B cell (primary cell): ENCODE measurements around the gene BNIP5. TPM values are rescaled to one million over a fixed set of nuclear protein-coding genes. Genes with fewer than 3 reads are reported as not detected.

Source experiments
- ATAC-seq: fragments of 200-7000 bp; cut with Tn5 transposase; one replicate; pipeline ENCODE4 v1.10.0; 2021; ENCODE audit warnings: low read depth, mild to moderate bottlenecking, moderate number of reproducible peaks, moderate library complexity
- CTCF ChIA-PET: fragments of 350-600 bp; sonication (Branson Sonifier 250); formaldehyde crosslinking; loops from one replicate; lab custom pipeline; 2021; ENCODE audit warnings: antibody characterized with exemption, inconsistent platforms; lab: Charles Lee
- POLR2A ChIA-PET: fragments of 350-600 bp; sonication (Branson Sonifier 250); formaldehyde crosslinking; loops from one replicate; lab custom pipeline; 2021; ENCODE audit warnings: antibody characterized with exemption; lab: Charles Lee
- DNase-seq: peaks from one replicate; pipeline ENCODE4 v3.0.0; 2013
- H2AFZ ChIP-seq: 2 replicates; pipeline ENCODE4 v1.6.1; 2012; ENCODE audit warnings: mild to moderate bottlenecking, low read depth, low read length; ENCODE audit not compliant: insufficient read depth, poor library complexity, severe bottlenecking
- H3K27ac ChIP-seq, 2 donors: 1 replicate in 1 of 2; 2 replicates in 1 of 2; pipeline ENCODE4 v1.5.1; 2012 to 2013; ENCODE audit warnings: low read length in 2 of 2, mild to moderate bottlenecking in 2 of 2, moderate library complexity in 1 of 2
- H3K27me3 ChIP-seq, 4 experiments: fragments of 200-600 bp in 1 of 4; sonication (generic) in 1 of 4; replicated peaks in 1 of 4; 1 replicate in 2 of 4; 2 replicates in 2 of 4; pipeline versions ENCODE4 v1.6.1 to v1.7.0; 2013 to 2016; ENCODE audit warnings: low read length in 3 of 4, mild to moderate bottlenecking in 2 of 4, mixed read lengths in 1 of 4, moderate library complexity in 1 of 4; ENCODE audit not compliant: insufficient read depth in 4 of 4, control insufficient read depth in 3 of 4; ENCODE audit errors: control extremely low read depth in 1 of 4
- H3K36me3 ChIP-seq, 2 experiments: replicated peaks in 1 of 2; 1 replicate in 1 of 2; 2 replicates in 1 of 2; pipeline versions ENCODE4 v1.6.1 to v1.7.1; 2013; ENCODE audit warnings: low read length in 1 of 2; ENCODE audit not compliant: insufficient read depth in 2 of 2, control insufficient read depth in 1 of 2; ENCODE audit errors: control extremely low read depth in 1 of 2, extremely low read depth in 1 of 2
- H3K4me1 ChIP-seq, 2 donors: fragments of 200-600 bp in 1 of 2; sonication (generic) in 1 of 2; 1 replicate in 1 of 2; 2 replicates in 1 of 2; pipeline versions ENCODE4 v1.5.1 to v1.6.1; 2013 to 2017; ENCODE audit warnings: low read length in 2 of 2; ENCODE audit not compliant: control insufficient read depth in 2 of 2, insufficient read depth in 2 of 2
- H3K4me2 ChIP-seq: replicated peaks from 2 replicates; pipeline ENCODE3; 2012; ENCODE audit warnings: mild to moderate bottlenecking, low read depth, low read length; ENCODE audit not compliant: poor library complexity, severe bottlenecking
- H3K4me3 ChIP-seq, 5 experiments: fragments of 200-600 bp in 1 of 5; sonication (generic) in 1 of 5; 1 replicate in 3 of 5; 2 replicates in 2 of 5; pipeline versions ENCODE4 v1.5.1 to v1.7.0; 2011 to 2016; ENCODE audit warnings: low read length in 4 of 5, mild to moderate bottlenecking in 4 of 5, low read depth in 2 of 5, control low read depth in 1 of 5, moderate library complexity in 1 of 5; ENCODE audit not compliant: insufficient read depth in 1 of 5; ENCODE audit errors: control extremely low read depth in 1 of 5, extremely low read depth in 1 of 5
- H3K79me2 ChIP-seq: fragments of 200-600 bp; sonication (generic); one replicate; pipeline ENCODE4 v1.6.0; 2016; ENCODE audit warnings: low read length; ENCODE audit not compliant: control insufficient read depth, insufficient read depth
- H3K9ac ChIP-seq: fragments of 200-600 bp; sonication (generic); 2 replicates; pipeline ENCODE4 v1.6.1; 2017; ENCODE audit warnings: mild to moderate bottlenecking, low read length, moderate library complexity
- H3K9me3 ChIP-seq, 3 donors: one replicate each; pipeline versions ENCODE4 v1.6.1 to v1.7.1; 2013; ENCODE audit warnings: low read length in 2 of 3; ENCODE audit not compliant: control insufficient read depth in 2 of 3, insufficient read depth in 1 of 3; ENCODE audit errors: control extremely low read depth in 1 of 3
- H4K20me1 ChIP-seq: 2 replicates; pipeline ENCODE4 v1.6.0; 2012; ENCODE audit warnings: mild to moderate bottlenecking, low read length; ENCODE audit not compliant: insufficient read depth, control insufficient read depth, poor library complexity, severe bottlenecking
- H3K27ac Mint-ChIP-seq: one replicate; pipeline ENCODE4 v1.8.0; 2021; ENCODE audit warnings: mixed read lengths
- H3K27me3 Mint-ChIP-seq: one replicate; pipeline ENCODE4 v1.8.0; 2021; ENCODE audit warnings: mixed read lengths
- H3K4me1 Mint-ChIP-seq: one replicate; pipeline ENCODE4 v1.8.0; 2021; ENCODE audit warnings: mixed read lengths
- H3K4me3 Mint-ChIP-seq: one replicate; pipeline ENCODE4 v1.8.0; 2021; ENCODE audit warnings: mixed read lengths
- H3K9me3 Mint-ChIP-seq: one replicate; pipeline ENCODE4 v1.8.0; 2022; ENCODE audit warnings: mixed read lengths; ENCODE audit not compliant: insufficient read depth
- EZH2 ChIP-seq: IDR thresholded peaks from 2 replicates; pipeline ENCODE4 v1.6.1; 2012; ENCODE audit warnings: borderline replicate concordance, low read depth, mild to moderate bottlenecking, moderate library complexity, low read length; ENCODE audit not compliant: insufficient read depth, poor library complexity, severe bottlenecking
- WGBS: methylation state at CpG from one replicate; pipeline ENCODE4 v1.1.5; 2013; ENCODE audit warnings: missing lambda C conversion rate; ENCODE audit not compliant: insufficient coverage; 5-methylcytosine and 5-hydroxymethylcytosine counted together
- intact Hi-C: fragments of 100-400 bp; cut with micrococcal nuclease; formaldehyde crosslinking; loops from one replicate; pipeline ENCODE4 v1.10.0; 2022
- polyA plus RNA-seq: library from polyadenylated mRNA; depleted of rRNA; stranded (reverse); fragments of >200 nt; gene quantifications from 2 replicates; pipeline ENCODE4 v1.2.3, GENCODE V29; 2012
- total RNA-seq, 2 donors: library from RNA; stranded (reverse); fragments of 120-200 nt in 1 of 2; gene quantifications; 1 replicate in 1 of 2; 2 replicates in 1 of 2; pipeline versions ENCODE4 v1.2.3 to v1.2.4, GENCODE V29; 2013 to 2022
- TF ChIP-seq, protein P1 (sequence below): fragments of 200-600 bp; IDR thresholded peaks from one replicate; pipeline ENCODE4 v1.8.0; 2022; ENCODE audit warnings: antibody characterized with exemption, mild to moderate bottlenecking

The BNIP5 gene
- total and polyA plus RNA-seq, 2 donors (not counting 1 experiment from before 2014, with no cell fraction given), result 0.06 to 0.10 TPM

DNA sequence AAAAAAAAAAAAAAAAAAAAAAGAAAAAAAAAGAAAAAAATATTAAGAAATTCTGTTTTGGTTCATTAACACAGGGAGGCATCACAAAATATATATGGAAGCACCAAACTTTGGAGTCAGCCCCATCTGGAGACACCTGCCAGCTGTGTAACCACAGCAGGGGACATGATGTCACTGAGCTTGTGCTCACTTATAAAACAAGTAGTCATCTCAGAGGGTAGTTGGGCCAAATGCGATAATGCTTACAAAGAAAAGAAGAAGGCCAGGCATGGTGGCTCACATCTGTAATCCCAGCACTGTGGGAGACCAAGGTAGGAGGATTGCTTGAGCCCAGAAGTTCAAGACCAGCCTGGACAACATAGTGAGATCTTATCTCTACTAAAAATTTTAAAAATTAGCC, 1.1 kb upstream of the BNIP5 start:
- Histone ChIP-seq H3K4me2 (no peak overlapping the region), H3K36me3 (no peaks in the 10 kb centered on the region), H3K9me3 (no peaks in the 10 kb centered on the region), H3K4me3 (no peak overlapping the region), H3K4me1 (peaks cover 15 to 26% of the 10 kb centered on the region in 2 donors), H3K27me3 (peaks cover 0 to 19% (median 0%) of the 10 kb centered on the region in 4 experiments), H3K79me2 (no peaks in the 10 kb centered on the region), H2AFZ (no peak overlapping the region), H3K27ac (no peak overlapping the region), H3K9ac (no peak overlapping the region), H4K20me1 (no peaks in the 10 kb centered on the region)
- Mint-ChIP-seq H3K4me1 (peaks cover 22% of the 10 kb centered on the region), H3K9me3 (no peaks in the 10 kb centered on the region), H3K27me3 (peaks cover 37% of the 10 kb centered on the region), H3K27ac (no peak overlapping the region), H3K4me3 (no peak overlapping the region)
- TF ChIP-seq, protein P1, sequence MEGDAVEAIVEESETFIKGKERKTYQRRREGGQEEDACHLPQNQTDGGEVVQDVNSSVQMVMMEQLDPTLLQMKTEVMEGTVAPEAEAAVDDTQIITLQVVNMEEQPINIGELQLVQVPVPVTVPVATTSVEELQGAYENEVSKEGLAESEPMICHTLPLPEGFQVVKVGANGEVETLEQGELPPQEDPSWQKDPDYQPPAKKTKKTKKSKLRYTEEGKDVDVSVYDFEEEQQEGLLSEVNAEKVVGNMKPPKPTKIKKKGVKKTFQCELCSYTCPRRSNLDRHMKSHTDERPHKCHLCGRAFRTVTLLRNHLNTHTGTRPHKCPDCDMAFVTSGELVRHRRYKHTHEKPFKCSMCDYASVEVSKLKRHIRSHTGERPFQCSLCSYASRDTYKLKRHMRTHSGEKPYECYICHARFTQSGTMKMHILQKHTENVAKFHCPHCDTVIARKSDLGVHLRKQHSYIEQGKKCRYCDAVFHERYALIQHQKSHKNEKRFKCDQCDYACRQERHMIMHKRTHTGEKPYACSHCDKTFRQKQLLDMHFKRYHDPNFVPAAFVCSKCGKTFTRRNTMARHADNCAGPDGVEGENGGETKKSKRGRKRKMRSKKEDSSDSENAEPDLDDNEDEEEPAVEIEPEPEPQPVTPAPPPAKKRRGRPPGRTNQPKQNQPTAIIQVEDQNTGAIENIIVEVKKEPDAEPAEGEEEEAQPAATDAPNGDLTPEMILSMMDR, result no peak
- no peak for TF ChIP-seq EZH2
- no CpG with 5 or more reads among the region's 1 CpG for WGBS
- ATAC-seq (no peak), DNase-seq (no peak)
- intact Hi-C loops, result no loop called here
- CTCF ChIA-PET, result interaction anchor here (1.5 kb wide), 1 partner anchor 22 kb away, joined by 5 read pairs; no protein-coding TSS in a partner anchor
- POLR2A ChIA-PET, result no interaction called here

GRCh38 chr6:36336208-36336710, 429 bp downstream of the BNIP5 start:
- TF ChIP-seq EZH2, result no peak
- TF ChIP-seq, protein P1, result no peak
- WGBS, result 94% methylated on average over 3 of the region's 5 CpGs
- no peak overlapping the region for H3K9ac ChIP-seq
- no peak for DNase-seq
- no peaks in the 10 kb centered on the region for H3K9me3 ChIP-seq
- ChIA-PET CTCF (interaction anchor here (1.2 to 1.5 kb wide), 4 partner anchors 24 to 205 kb away, joined by 3 to 5 read pairs (median 3); no protein-coding TSS in a partner anchor), POLR2A (no interaction called here)
- peaks cover 0 to 19% (median 0%) of the 10 kb centered on the region in 4 experiments for H3K27me3 ChIP-seq
- H3K27ac ChIP-seq, result no peak overlapping the region
- H3K4me1 ChIP-seq, result peaks cover 15 to 26% of the 10 kb centered on the region in 2 donors
- H2AFZ ChIP-seq, result no peak overlapping the region
- Mint-ChIP-seq H3K27ac (no peak overlapping the region), H3K4me1 (peaks cover 22% of the 10 kb centered on the region), H3K27me3 (peaks cover 43% of the 10 kb centered on the region), H3K9me3 (no peaks in the 10 kb centered on the region), H3K4me3 (no peak overlapping the region)
- H3K36me3 ChIP-seq, result no peaks in the 10 kb centered on the region
- H3K4me2 ChIP-seq, result peak overlapping the region; percentile 59
- no peaks in the 10 kb centered on the region for H4K20me1 ChIP-seq
- H3K79me2 ChIP-seq, result no peaks in the 10 kb centered on the region
- H3K4me3 ChIP-seq, result no peak overlapping the region
- ATAC-seq, result no peak
- intact Hi-C loops, result no loop called here
